Measurements from ENCODE around the gene KRTAP5-8. TPM values are rescaled to one million over a fixed set of nuclear protein-coding genes. Genes with fewer than 3 reads are reported as not detected.
"Not testable (repeated sequence)": the region's sequence is repeated elsewhere in the genome, so short reads cannot be mapped to it uniquely, and the experiment has no call there.

Gene KRTAP5-8
- total RNA-seq, 1 donor from 2014 or later: 0.25 TPM

DNA sequence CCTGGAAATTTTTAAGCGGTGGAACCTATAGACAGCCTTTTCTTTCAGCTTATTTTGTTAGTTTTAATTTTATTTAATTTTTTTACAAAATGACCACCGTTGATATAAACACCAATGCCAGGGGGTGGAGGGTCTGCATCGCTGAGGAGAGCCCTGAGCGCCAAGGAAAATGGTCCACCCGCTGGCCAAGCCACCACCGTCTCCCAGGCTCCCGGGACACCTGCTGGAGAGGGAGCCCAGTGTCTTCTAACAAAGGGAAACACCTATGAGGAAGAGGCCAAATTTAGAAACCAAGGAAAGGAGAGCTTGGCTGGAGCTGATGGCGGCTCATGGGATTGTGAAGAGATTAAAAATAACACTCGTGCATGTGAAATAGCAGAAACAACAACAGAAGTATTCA, 288 bp upstream of the KRTAP5-8 start:
- TF ChIP-seq, protein P1, sequence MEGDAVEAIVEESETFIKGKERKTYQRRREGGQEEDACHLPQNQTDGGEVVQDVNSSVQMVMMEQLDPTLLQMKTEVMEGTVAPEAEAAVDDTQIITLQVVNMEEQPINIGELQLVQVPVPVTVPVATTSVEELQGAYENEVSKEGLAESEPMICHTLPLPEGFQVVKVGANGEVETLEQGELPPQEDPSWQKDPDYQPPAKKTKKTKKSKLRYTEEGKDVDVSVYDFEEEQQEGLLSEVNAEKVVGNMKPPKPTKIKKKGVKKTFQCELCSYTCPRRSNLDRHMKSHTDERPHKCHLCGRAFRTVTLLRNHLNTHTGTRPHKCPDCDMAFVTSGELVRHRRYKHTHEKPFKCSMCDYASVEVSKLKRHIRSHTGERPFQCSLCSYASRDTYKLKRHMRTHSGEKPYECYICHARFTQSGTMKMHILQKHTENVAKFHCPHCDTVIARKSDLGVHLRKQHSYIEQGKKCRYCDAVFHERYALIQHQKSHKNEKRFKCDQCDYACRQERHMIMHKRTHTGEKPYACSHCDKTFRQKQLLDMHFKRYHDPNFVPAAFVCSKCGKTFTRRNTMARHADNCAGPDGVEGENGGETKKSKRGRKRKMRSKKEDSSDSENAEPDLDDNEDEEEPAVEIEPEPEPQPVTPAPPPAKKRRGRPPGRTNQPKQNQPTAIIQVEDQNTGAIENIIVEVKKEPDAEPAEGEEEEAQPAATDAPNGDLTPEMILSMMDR (IDR thresholded peaks at IDR 0.05; ENCODE audit: unreplicated experiment): no peak
- Mint-ChIP-seq H3K27ac (no peak overlapping the region), H3K4me3 (no peak overlapping the region), H3K4me1 (peaks cover 10% of the 10 kb centered on the region), H3K36me3 (no peaks in the 10 kb centered on the region), H3K27me3 (ENCODE audit: low read depth) (no peaks in the 10 kb centered on the region), H3K9me3 (peaks cover 11% of the 10 kb centered on the region)
- no peak for DNase-seq (ENCODE audit: low spot score in 2 of 2, unreplicated experiment in 2 of 2)

DNA sequence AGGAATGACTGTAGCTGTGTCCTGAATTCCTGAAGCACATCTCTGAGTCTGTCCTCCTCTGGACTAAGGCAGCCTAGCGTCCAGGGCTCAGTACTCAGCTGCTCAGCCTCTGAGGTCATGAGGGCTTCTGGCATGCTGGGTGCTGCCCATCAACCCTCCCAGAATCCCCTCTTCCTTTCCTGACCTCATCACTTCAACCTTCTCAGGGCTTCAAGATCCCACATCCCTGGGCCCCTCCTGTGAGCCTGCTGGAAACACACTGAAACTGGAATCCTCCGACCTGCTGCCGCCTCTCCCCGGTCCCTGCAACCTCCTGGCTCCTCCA, 803 bp downstream of the KRTAP5-8 start:
- Mint-ChIP-seq H3K4me1 (peaks cover 16% of the 10 kb centered on the region), H3K27me3 (ENCODE audit: low read depth) (no peaks in the 10 kb centered on the region), H3K27ac (no peak overlapping the region), H3K9me3 (peaks cover 11% of the 10 kb centered on the region), H3K36me3 (no peaks in the 10 kb centered on the region), H3K4me3 (no peak overlapping the region)
- TF ChIP-seq, protein P1 (IDR thresholded peaks at IDR 0.05; ENCODE audit: unreplicated experiment): no peak
- no peak for DNase-seq (ENCODE audit: low spot score in 2 of 2, unreplicated experiment in 2 of 2)

DNA sequence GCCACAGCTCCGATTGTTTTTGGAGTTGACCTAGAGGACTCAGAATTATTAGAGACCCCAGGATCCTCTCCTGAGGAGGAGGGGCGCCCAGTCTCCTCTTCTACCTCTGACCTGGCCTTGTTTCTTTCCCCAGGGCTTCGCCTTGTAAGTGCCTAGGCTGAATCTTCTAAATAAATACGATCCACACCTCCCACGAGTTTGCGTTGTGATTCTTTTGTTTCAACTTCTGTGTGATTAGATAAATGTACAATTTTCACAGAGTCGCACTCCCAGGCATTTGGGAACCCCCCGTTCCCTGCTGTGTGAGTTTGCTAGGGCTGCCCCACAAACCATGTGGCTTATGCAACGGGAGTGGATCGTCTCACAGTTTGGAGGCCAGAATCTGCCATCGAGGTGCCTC, 1.2 kb downstream of the KRTAP5-8 start:
- H3K4me1 Mint-ChIP-seq: peaks cover 16% of the 10 kb centered on the region
- no peak for DNase-seq (ENCODE audit: low spot score in 2 of 2, unreplicated experiment in 2 of 2)
- peaks cover 11% of the 10 kb centered on the region for H3K9me3 Mint-ChIP-seq
- no peaks in the 10 kb centered on the region for H3K27me3 Mint-ChIP-seq (ENCODE audit: low read depth)
- no peak overlapping the region for H3K27ac Mint-ChIP-seq
- no peaks in the 10 kb centered on the region for H3K36me3 Mint-ChIP-seq
- TF ChIP-seq, protein P1 (IDR thresholded peaks at IDR 0.05; ENCODE audit: unreplicated experiment): no peak
- H3K4me3 Mint-ChIP-seq: no peak overlapping the region

DNA sequence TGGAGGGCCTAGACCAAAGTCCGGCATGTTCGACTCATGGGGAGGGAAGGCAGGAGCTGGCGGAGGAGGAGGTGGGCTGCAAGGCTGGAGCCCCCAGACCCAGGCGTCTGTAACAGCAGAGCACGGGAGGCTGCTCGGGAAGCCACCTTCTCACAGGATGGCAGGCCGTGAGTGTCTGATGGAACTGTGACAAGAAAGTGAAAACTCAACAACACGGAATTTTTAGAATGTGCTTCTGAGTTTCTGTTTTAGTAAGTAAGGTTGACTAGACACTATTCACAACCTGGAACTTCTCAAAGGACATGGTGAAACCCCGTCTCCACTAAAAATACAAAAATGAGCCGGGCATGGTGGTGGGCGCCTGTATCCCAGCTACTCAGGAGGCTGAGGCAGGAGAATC, 2.1 kb downstream of the KRTAP5-8 start:
- not testable (repeated sequence) for H3K4me3 Mint-ChIP-seq; H3K36me3 Mint-ChIP-seq; H3K27me3 Mint-ChIP-seq (ENCODE audit: low read depth); H3K27ac Mint-ChIP-seq; DNase-seq (ENCODE audit: low spot score in 2 of 2, unreplicated experiment in 2 of 2)
- H3K4me1 Mint-ChIP-seq: peaks cover 13% of the 10 kb centered on the region
- H3K9me3 Mint-ChIP-seq: peaks cover 11% of the 10 kb centered on the region

DNA sequence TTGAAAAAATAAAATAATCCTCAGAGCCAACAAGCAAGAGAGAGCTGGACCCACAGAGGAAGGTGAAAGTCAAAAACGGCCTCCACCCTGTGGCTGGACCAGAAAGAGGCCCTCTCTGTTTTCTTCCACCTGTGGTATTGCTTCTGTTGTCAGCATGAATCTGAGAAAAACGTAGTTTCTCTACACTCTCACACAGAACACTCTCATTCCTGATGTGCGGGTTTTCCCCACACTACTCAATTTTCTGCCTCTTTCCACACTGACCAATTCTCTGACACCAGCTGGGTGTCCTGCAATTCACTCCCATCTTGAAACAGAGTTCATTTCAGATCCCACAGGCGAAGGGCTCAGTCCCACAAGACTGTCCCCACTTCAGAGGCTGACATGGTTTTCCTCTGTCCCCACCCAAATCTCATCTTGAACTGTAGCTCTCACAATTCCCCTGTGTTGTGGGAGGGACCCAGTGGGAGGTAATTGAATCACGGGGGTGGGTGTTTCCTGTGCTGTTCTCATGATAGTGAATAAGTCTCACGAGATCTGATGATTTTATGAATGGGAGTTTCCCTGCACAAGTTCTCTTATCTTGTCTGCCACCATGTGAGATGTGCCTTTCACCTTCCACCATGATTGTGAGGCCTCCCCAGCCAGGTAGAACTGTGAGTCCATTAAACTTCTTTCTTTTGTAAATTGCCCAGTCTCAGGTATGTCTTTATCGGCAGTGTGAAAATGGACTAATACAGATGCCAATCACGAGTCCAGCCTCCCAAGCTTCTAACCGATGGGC, 2.9 kb downstream of the KRTAP5-8 start:
- not testable (repeated sequence) for H3K36me3 Mint-ChIP-seq; H3K4me3 Mint-ChIP-seq; H3K27ac Mint-ChIP-seq; H3K27me3 Mint-ChIP-seq (ENCODE audit: low read depth); DNase-seq (ENCODE audit: low spot score in 2 of 2, unreplicated experiment in 2 of 2); H3K4me1 Mint-ChIP-seq
- peaks cover 11% of the 10 kb centered on the region for H3K9me3 Mint-ChIP-seq

DNA sequence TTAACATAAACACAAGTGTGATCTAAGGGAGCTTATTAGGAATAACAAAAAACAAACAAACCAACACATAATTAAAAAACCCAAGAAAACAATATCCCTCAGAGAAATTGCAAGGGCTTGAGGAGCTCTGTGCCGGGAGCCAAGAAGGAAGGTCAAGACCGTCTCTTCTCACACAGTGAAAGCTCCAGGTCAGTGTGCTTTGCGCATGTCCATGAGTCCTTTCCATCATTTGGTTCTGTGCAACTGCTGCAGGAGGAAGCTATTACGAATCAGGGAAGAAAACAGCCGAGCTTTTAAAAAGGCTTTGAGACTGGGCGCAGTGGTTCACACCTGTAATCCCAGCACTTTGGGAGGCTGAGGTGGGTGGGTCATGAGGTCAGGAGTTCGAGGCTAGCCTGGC, 4.6 kb downstream of the KRTAP5-8 start:
- Mint-ChIP-seq H3K4me1 (peaks cover 8% of the 10 kb centered on the region), H3K27ac (no peak overlapping the region), H3K4me3 (no peak overlapping the region), H3K9me3 (peaks cover 18% of the 10 kb centered on the region), H3K27me3 (ENCODE audit: low read depth) (no peaks in the 10 kb centered on the region), H3K36me3 (no peaks in the 10 kb centered on the region)
- no peak for DNase-seq (ENCODE audit: low spot score in 2 of 2, unreplicated experiment in 2 of 2)
- TF ChIP-seq, protein P1 (IDR thresholded peaks at IDR 0.05; ENCODE audit: unreplicated experiment): no peak
